D341Med (cell line): ENCODE results near the gene PAPSS2.

ENCODE experiments used
- DNase-seq: peaks from one replicate; pipeline ENCODE4 v3.0.0; 2012; ENCODE audit warnings: low spot score

The PAPSS2 gene

GRCh38 chr10:87750817-87751216 is 91.1 kb downstream of the PAPSS2 start:
- DNase-seq = no peak

- no peak for DNase-seq
These were observed 91.6 kb downstream of the PAPSS2 start for GRCh38 chr10:87751274-87751673.

- DNase-seq = no peak
These were observed 92.9 kb downstream of the PAPSS2 start for GRCh38 chr10:87752566-87752965.

GRCh38 chr10:87753995-87754866 is 94.6 kb downstream of the PAPSS2 start:
- DNase-seq = no peak

- no peak for DNase-seq
These were observed 98.0 kb downstream of the PAPSS2 start for GRCh38 chr10:87757685-87758084.

- no peak for DNase-seq
These were observed 99.9 kb downstream of the PAPSS2 start for GRCh38 chr10:87759551-87759950.

- DNase-seq = no peak
These were observed 100.7 kb downstream of the PAPSS2 start for GRCh38 chr10:87760195-87760905.

- DNase-seq = no peak
These were observed 101.5 kb downstream of the PAPSS2 start for GRCh38 chr10:87761153-87761552.

- no peak for DNase-seq
These were observed 102.2 kb downstream of the PAPSS2 start for GRCh38 chr10:87761892-87762291.

- DNase-seq = no peak
These were observed 103.6 kb downstream of the PAPSS2 start for GRCh38 chr10:87763086-87763861.

- DNase-seq = no peak
These were observed 104.6 kb downstream of the PAPSS2 start for GRCh38 chr10:87764072-87764934.

GRCh38 chr10:87765666-87766376 is 106.1 kb downstream of the PAPSS2 start:
- no peak for DNase-seq

- no peak for DNase-seq
These were observed 107.6 kb downstream of the PAPSS2 start for GRCh38 chr10:87767253-87767652.

- peak; percentile 14 for DNase-seq
These were observed 112.3 kb downstream of the PAPSS2 start for GRCh38 chr10:87771871-87772500.

GRCh38 chr10:87775766-87776165 is 116.1 kb downstream of the PAPSS2 start:
- DNase-seq = no peak

- DNase-seq = no peak
These were observed 116.7 kb downstream of the PAPSS2 start for GRCh38 chr10:87776328-87776727.

- DNase-seq = no peak
These were observed 121.9 kb downstream of the PAPSS2 start for GRCh38 chr10:87781545-87781944.

GRCh38 chr10:87782721-87783120 is 123.0 kb downstream of the PAPSS2 start:
- DNase-seq = no peak

GRCh38 chr10:87786421-87786820 is 126.7 kb downstream of the PAPSS2 start:
- DNase-seq = no peak

GRCh38 chr10:87790185-87790584 is 130.5 kb downstream of the PAPSS2 start:
- DNase-seq = no peak
